Measurements from ENCODE around the gene ZNF575.
"Not testable (repeated sequence)": the region's sequence is repeated elsewhere in the genome, so short reads cannot be mapped to it uniquely, and the experiment has no call there.

ZNF575 gene

GRCh38 chr19:43545276-43545675, 12.3 kb downstream of the ZNF575 start:
- no peak for DNase-seq

- DNase-seq: no peak
These were observed 13.0 kb downstream of the ZNF575 start for GRCh38 chr19:43545981-43546380.

- no peak for DNase-seq
These were observed 13.6 kb downstream of the ZNF575 start for GRCh38 chr19:43546581-43546980.

GRCh38 chr19:43547926-43548325, 14.9 kb downstream of the ZNF575 start:
- DNase-seq: not testable (repeated sequence)

GRCh38 chr19:43548706-43549105, 15.7 kb downstream of the ZNF575 start:
- no peak for DNase-seq

GRCh38 chr19:43551399-43552197, 18.6 kb downstream of the ZNF575 start:
- no peak for DNase-seq

- DNase-seq: no peak
These were observed 19.1 kb downstream of the ZNF575 start for GRCh38 chr19:43552198-43552450.

GRCh38 chr19:43552616-43553015, 19.6 kb downstream of the ZNF575 start:
- DNase-seq: no peak

- DNase-seq: no peak
These were observed 20.7 kb downstream of the ZNF575 start for GRCh38 chr19:43553656-43554055.

- no peak for DNase-seq
These were observed 21.4 kb downstream of the ZNF575 start for GRCh38 chr19:43554317-43554895.

GRCh38 chr19:43555185-43555770, 22.3 kb downstream of the ZNF575 start:
- peak; percentile 64 for DNase-seq

GRCh38 chr19:43560687-43561086, 27.7 kb downstream of the ZNF575 start:
- no peak for DNase-seq

GRCh38 chr19:43561139-43561970, 28.4 kb downstream of the ZNF575 start:
- DNase-seq: no peak

- DNase-seq: no peak
These were observed 29.3 kb downstream of the ZNF575 start for GRCh38 chr19:43562226-43562697.

- no peak for DNase-seq
These were observed 29.8 kb downstream of the ZNF575 start for GRCh38 chr19:43562698-43563241.

- DNase-seq: no peak
These were observed 30.9 kb downstream of the ZNF575 start for GRCh38 chr19:43563816-43564457.

- no peak for DNase-seq
These were observed 31.8 kb downstream of the ZNF575 start for GRCh38 chr19:43564800-43565199.

GRCh38 chr19:43569657-43570056, 36.7 kb downstream of the ZNF575 start:
- no peak for DNase-seq

GRCh38 chr19:43570174-43570791, 37.3 kb downstream of the ZNF575 start:
- DNase-seq: peak; percentile 66

- DNase-seq: peak; percentile 91
These were observed 39.2 kb downstream of the ZNF575 start for GRCh38 chr19:43572171-43572588.

GRCh38 chr19:43574424-43575155, 41.6 kb downstream of the ZNF575 start:
- DNase-seq: no peak
